GM19239 (cell line): ENCODE data around the gene DOCK11.

ENCODE experiments used
- DNase-seq: peaks from one replicate; pipeline ENCODE4 v3.0.0; 2011; ENCODE audit warnings: low spot score; ENCODE audit not compliant: insufficient read length
- FAIRE-seq: peaks from 2 replicates; lab custom pipeline; 2011; peaks lifted over from hg19 to GRCh38; lab: Jason Lieb, UNC

DOCK11 gene

GRCh38 chrX:118615141-118615540 is 119.5 kb downstream of the DOCK11 start:
- FAIRE-seq (no peak), DNase-seq (no peak)

- DNase-seq (no peak), FAIRE-seq (no peak)
Measured at GRCh38 chrX:118621081-118621759, 125.6 kb downstream of the DOCK11 start.

GRCh38 chrX:118623062-118623461 is 127.4 kb downstream of the DOCK11 start:
- no peak for FAIRE-seq

GRCh38 chrX:118626346-118626745 is 130.7 kb downstream of the DOCK11 start:
- DNase-seq (no peak), FAIRE-seq (no peak)

More at GRCh38 chrX:118623062-118623461, 127.4 kb downstream of the DOCK11 start:
- no peak for DNase-seq

DNA sequence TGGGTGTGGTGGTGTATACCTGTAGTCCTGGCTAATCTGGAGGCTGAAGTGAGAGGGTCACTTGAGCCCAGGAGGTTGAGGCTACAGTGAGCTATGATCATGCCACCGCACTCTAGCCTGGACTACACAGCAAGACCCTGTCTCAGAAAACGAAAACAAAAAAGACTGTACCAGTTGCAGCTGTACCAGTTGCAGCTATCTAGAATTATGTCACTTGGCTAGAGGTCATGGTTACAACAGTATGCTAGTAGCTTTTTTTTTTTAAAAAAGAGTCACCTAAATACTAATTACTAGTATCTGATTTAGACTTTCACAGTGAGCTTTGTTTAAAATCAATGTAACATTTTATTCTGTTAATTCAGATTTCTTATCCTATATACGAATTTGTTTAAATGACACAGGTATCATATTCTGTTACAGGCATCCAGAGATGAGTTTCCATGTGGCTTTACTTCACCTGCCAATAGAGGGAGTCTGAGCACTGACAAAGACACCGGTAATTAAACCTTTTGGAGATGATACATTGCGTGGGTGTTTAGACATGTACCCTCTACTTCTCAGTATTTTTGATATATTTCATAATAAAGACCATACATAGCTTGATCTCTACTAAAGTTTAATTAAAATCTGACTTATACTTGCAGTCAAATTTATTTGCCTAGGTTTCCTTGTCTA is 131.6 kb downstream of the DOCK11 start:
- FAIRE-seq (no peak), DNase-seq (no peak)

DNA sequence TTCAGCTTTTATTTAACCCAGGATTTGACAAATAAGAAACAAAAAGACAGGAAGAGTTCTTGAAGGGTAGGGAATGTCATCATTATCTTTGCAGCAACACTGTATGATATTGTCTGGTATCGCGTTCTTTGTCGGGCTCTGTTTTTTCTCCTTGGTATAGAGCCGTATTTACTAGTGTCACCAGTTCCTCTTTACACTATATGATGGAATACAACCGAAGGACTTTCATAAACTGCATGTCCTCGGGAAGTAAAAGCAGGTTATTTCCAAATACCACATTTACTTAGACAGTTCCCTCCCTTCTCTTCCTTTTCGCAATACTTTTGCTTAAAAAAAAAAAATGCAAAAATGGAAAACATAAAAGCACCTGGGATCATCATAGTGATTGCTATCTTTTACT is 135.2 kb downstream of the DOCK11 start:
- DNase-seq = no peak
- FAIRE-seq = peak; percentile 86

DNA sequence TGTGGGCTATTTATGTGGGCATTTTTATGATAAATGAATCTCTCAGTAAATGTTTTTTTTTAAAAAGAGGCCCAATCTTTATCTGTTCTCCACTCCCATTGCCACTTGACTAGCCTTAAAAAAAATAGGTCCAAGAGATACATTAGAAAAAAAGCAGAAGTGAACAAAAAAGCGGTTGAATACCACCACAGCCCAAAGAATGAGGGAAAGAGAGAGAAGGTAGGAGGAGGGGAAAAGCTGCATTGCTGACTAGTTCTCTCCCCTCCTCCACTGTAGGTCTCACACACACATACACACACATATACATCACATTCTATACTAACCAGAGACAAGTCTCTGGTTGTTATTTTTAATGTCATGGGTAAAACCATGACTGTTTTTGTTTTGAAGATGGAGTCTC is 136.0 kb downstream of the DOCK11 start:
- no peak for DNase-seq
- FAIRE-seq = peak; percentile 95

DNA sequence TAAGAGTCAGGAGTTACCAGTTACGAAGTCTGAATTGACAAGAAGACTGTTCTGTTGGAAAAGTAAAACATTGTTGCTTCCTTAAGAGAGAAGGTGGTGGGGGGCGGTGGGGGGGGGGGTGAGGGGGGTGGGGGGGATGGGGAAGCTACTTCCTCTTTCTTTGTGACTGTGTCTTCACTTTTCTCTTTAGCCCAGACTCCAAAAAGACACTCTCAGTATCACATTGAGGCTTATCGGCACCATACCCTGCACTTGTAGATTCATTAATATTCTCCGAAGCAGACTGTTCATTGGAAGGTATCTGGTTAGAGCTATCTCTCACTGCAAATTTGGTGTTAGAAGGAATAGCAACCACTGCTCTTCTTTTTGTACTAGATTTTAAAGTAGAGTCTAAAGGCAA is 137.2 kb downstream of the DOCK11 start:
- no peak for FAIRE-seq
- no peak for DNase-seq

- DNase-seq (no peak), FAIRE-seq (peak; percentile 70)
Measured at GRCh38 chrX:118633530-118633929, 137.9 kb downstream of the DOCK11 start.

DNA sequence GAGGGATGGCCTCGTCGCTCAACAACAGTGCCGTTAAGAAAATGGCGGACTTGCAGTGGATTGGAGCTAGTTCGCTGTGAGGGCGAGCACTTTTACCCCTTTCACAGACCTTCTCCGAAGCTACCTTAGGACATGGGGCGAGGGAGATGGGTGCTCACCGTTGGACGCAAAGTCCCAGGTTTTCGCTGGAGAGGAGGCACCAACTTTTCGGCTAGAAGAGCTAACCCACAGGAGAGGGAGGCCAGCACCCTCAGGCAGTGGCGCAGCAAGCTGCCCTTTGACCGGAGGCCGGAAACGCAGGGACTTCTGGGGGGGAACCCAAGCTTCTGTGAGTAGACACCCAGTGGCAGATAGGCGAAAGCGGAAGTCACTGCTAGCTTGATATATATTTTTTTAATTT is 138.7 kb downstream of the DOCK11 start:
- peak; percentile 31 for FAIRE-seq

GRCh38 chrX:118637997-118638396 is 142.4 kb downstream of the DOCK11 start:
- DNase-seq = no peak
- no peak for FAIRE-seq

More for the DNA sequence above, 138.7 kb downstream of the DOCK11 start:
- DNase-seq = no peak

- DNase-seq (no peak), FAIRE-seq (no peak)
Measured at GRCh38 chrX:118644378-118644777, 148.8 kb downstream of the DOCK11 start.

- DNase-seq (no peak), FAIRE-seq (no peak)
Measured at GRCh38 chrX:118652717-118653116, 157.1 kb downstream of the DOCK11 start.

- FAIRE-seq = no peak
Measured at GRCh38 chrX:118654331-118654730, 158.7 kb downstream of the DOCK11 start.

GRCh38 chrX:118655561-118656246 is 160.1 kb downstream of the DOCK11 start:
- no peak for FAIRE-seq
- no peak for DNase-seq

More at GRCh38 chrX:118654331-118654730, 158.7 kb downstream of the DOCK11 start:
- DNase-seq = no peak

DNA sequence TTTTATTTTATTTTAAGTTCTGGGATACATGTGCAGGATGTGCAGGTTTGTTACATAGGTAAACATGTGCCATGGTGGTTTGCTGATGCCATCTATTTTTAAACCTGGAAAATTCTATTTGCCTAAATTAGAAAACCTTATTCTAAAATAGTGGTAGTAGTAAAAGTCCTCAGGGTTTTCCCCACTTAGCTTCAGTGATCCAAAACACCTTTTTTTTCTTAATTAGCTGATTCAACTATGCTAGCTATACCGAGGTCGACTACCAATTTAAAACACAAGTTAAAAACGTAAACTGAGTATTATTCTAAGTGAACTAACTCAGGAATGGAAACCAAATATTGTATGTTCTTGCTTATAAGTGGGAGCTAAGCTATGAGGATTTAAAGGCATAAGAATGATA is 161.8 kb downstream of the DOCK11 start:
- FAIRE-seq (no peak), DNase-seq (no peak)

- DNase-seq = no peak
- no peak for FAIRE-seq
Measured at GRCh38 chrX:118660085-118660484, 164.5 kb downstream of the DOCK11 start.

GRCh38 chrX:118665204-118665603 is 169.6 kb downstream of the DOCK11 start:
- FAIRE-seq = peak; percentile 52
- no peak for DNase-seq

DNA sequence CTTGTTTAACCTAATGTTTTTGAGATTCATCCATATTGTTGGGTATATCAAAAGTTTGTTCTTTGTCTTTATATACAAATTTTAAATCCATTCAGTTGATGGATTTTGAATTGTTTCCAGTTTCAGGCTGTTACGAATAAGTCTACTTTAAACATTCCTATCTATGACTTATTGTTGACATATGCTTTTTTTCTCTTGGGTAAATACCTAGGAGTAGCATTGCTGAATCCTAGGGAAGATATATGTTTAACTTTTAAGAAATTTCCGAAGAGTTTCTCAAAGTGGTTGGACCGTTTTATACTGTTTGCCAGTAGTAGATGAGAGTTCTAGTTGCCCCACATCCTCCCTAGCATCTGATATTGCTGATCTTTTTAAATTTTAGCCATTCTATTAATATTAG is 170.9 kb downstream of the DOCK11 start:
- no peak for DNase-seq

GRCh38 chrX:118669435-118669834 is 173.8 kb downstream of the DOCK11 start:
- DNase-seq = no peak
- FAIRE-seq = no peak

More for the DNA sequence above, 170.9 kb downstream of the DOCK11 start:
- no peak for FAIRE-seq

DNA sequence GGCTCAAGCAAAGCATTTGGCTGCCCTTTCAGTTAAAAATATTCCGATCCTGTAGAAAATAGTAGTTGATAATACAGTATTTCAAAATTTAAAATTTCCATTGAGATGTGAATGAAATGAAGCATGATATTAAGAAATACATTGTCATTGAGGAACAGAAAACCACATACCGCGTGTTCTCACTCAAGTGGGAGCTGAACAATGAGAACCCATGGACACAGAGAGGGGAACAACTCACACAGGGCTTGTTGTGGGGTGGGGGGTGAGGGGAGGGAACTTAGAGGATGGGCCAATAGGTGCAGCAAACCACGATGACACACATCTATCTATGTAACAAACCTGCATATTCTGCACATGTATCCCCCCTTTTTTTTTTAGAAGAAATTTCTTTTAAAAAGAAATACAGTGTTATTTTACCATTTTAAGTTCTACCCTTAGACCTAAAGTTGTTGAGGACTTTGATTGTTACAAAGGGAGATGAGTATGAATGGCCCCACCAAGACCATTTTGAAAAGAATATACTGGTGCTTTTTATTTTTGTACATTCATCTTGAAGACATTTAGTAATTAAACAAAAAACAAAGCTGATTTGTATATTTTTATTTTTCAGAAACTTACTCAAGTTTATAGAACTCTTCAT is 179.8 kb downstream of the DOCK11 start:
- FAIRE-seq (no peak), DNase-seq (no peak)
